HEK293 (cell line): ENCODE results near the gene DLX2.

ENCODE experiments used
- ATF2 ChIP-seq: fragments of 450-650 bp; formaldehyde crosslinking; IDR thresholded peaks from 2 replicates; pipeline ENCODE4 v1.5.1; 2016; ENCODE audit warnings: missing biosample characterization, missing genetic modification characterization, low read depth
- MYNN ChIP-seq: fragments of 450-650 bp; formaldehyde crosslinking; IDR thresholded peaks from 2 replicates; pipeline ENCODE4 v1.5.1; 2016; ENCODE audit warnings: missing biosample characterization, missing genetic modification characterization, borderline replicate concordance
- PRDM2 ChIP-seq: fragments of 450-650 bp; formaldehyde crosslinking; IDR thresholded peaks from 2 replicates; pipeline ENCODE4 v1.5.1; 2016; ENCODE audit warnings: missing biosample characterization, missing genetic modification characterization, borderline replicate concordance
- PRDM6 ChIP-seq: fragments of 450-650 bp; formaldehyde crosslinking; IDR thresholded peaks from 2 replicates; pipeline ENCODE4 v1.5.1; 2017; ENCODE audit warnings: missing biosample characterization, missing genetic modification characterization
- ZBTB10 ChIP-seq: fragments of 450-650 bp; formaldehyde crosslinking; IDR thresholded peaks from 2 replicates; pipeline ENCODE4 v1.5.1; 2016; ENCODE audit warnings: missing biosample characterization, missing genetic modification characterization
- ZBTB44 ChIP-seq: fragments of 450-650 bp; IDR thresholded peaks from 2 replicates; pipeline ENCODE4 v1.5.1; 2018; ENCODE audit warnings: missing biosample characterization, mild to moderate bottlenecking, missing genetic modification characterization
- ZNF184 ChIP-seq: fragments of 450-650 bp; IDR thresholded peaks from 2 replicates; pipeline ENCODE4 v1.5.1; 2018; ENCODE audit warnings: missing biosample characterization, mild to moderate bottlenecking, missing genetic modification characterization
- ZNF426 ChIP-seq: fragments of 450-650 bp; formaldehyde crosslinking; IDR thresholded peaks from 2 replicates; pipeline ENCODE4 v1.5.1; 2017; ENCODE audit warnings: missing biosample characterization, missing genetic modification characterization, mild to moderate bottlenecking, inconsistent platforms, moderate library complexity
- ZNF514 ChIP-seq: fragments of 450-650 bp; formaldehyde crosslinking; IDR thresholded peaks from 2 replicates; pipeline ENCODE4 v1.5.1; 2016; ENCODE audit warnings: missing biosample characterization, missing genetic modification characterization
- ZNF621 ChIP-seq: fragments of 450-650 bp; formaldehyde crosslinking; IDR thresholded peaks from 2 replicates; pipeline ENCODE4 v1.5.1; 2017; ENCODE audit warnings: missing biosample characterization, missing genetic modification characterization
- ZNF658 ChIP-seq: fragments of 450-650 bp; formaldehyde crosslinking; IDR thresholded peaks from 2 replicates; pipeline ENCODE4; 2016; ENCODE audit warnings: missing biosample characterization, missing genetic modification characterization
- TF ChIP-seq, protein P1 (sequence below): fragments of 450-650 bp; formaldehyde crosslinking; IDR thresholded peaks from 2 replicates; pipeline ENCODE4 v1.5.1; 2016; ENCODE audit warnings: missing biosample characterization, missing genetic modification characterization
- TF ChIP-seq, protein P2 (sequence below): fragments of 450-650 bp; formaldehyde crosslinking; IDR thresholded peaks from 2 replicates; pipeline ENCODE4 v1.5.1; 2016; ENCODE audit warnings: missing biosample characterization, missing genetic modification characterization
- TF ChIP-seq, protein P3 (sequence below): fragments of 450-650 bp; formaldehyde crosslinking; IDR thresholded peaks from 2 replicates; pipeline ENCODE4 v1.5.1; 2016; ENCODE audit warnings: missing biosample characterization, missing genetic modification characterization

Gene DLX2

DNA sequence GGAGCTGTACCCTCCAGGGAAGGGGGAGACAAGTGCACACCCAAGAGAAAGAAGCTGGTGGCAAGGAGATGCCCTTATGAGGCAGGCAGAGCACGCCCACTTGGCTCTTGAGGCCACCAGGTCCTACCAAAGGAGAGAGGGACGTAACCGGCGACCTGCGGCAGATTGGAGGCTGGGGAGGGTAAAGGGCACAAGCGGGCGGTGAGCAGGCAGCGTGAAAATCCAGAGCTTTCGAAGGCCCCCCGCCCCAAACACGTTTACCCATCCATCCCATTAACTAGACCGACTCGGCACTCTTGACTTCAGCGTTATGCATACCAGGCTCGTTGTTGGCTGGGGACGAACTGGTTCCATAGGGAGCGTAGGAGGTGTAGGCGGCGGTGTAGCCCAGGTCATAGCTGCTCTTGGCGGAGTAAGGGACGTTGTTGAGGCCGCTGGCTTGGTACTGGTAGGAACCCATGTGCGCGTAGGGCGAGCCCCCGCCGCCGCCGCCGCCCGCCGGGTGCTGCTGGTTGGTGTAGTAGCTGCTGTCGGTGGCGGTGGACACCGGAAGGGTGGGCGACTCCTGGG lies 794 bp downstream of the DLX2 start (continued):
- TF ChIP-seq ZNF184 (tag by site-specific recombination) = no peak
- no peak for TF ChIP-seq ZNF426 (tag by site-specific recombination)
- TF ChIP-seq, protein P1, sequence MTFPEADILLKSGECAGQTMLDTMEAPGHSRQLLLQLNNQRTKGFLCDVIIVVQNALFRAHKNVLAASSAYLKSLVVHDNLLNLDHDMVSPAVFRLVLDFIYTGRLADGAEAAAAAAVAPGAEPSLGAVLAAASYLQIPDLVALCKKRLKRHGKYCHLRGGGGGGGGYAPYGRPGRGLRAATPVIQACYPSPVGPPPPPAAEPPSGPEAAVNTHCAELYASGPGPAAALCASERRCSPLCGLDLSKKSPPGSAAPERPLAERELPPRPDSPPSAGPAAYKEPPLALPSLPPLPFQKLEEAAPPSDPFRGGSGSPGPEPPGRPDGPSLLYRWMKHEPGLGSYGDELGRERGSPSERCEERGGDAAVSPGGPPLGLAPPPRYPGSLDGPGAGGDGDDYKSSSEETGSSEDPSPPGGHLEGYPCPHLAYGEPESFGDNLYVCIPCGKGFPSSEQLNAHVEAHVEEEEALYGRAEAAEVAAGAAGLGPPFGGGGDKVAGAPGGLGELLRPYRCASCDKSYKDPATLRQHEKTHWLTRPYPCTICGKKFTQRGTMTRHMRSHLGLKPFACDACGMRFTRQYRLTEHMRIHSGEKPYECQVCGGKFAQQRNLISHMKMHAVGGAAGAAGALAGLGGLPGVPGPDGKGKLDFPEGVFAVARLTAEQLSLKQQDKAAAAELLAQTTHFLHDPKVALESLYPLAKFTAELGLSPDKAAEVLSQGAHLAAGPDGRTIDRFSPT = peak; percentile 94
- TF ChIP-seq PRDM6 (tag by site-specific recombination) = no peak
- TF ChIP-seq ATF2 (tag by site-specific recombination) = no peak
- TF ChIP-seq, protein P2, sequence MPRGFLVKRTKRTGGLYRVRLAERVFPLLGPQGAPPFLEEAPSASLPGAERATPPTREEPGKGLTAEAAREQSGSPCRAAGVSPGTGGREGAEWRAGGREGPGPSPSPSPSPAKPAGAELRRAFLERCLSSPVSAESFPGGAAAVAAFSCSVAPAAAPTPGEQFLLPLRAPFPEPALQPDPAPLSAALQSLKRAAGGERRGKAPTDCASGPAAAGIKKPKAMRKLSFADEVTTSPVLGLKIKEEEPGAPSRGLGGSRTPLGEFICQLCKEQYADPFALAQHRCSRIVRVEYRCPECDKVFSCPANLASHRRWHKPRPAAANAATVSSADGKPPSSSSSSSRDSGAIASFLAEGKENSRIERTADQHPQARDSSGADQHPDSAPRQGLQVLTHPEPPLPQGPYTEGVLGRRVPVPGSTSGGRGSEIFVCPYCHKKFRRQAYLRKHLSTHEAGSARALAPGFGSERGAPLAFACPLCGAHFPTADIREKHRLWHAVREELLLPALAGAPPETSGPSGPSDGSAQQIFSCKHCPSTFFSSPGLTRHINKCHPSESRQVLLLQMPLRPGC = peak; percentile 8; the same call in 1 of the 2 replicates
- no peak for TF ChIP-seq MYNN (tag by site-specific recombination)
- no peak for TF ChIP-seq ZNF514 (tag by site-specific recombination)
- no peak for TF ChIP-seq PRDM2 (tag by site-specific recombination)
- TF ChIP-seq ZNF621 (tag by site-specific recombination) = no peak
- no peak for TF ChIP-seq ZNF658 (tag by site-specific recombination)
- no peak for TF ChIP-seq ZBTB44 (tag by site-specific recombination)
- no peak; the same call in 1 of the 2 replicates for TF ChIP-seq ZBTB10 (tag by site-specific recombination)
- TF ChIP-seq, protein P3, sequence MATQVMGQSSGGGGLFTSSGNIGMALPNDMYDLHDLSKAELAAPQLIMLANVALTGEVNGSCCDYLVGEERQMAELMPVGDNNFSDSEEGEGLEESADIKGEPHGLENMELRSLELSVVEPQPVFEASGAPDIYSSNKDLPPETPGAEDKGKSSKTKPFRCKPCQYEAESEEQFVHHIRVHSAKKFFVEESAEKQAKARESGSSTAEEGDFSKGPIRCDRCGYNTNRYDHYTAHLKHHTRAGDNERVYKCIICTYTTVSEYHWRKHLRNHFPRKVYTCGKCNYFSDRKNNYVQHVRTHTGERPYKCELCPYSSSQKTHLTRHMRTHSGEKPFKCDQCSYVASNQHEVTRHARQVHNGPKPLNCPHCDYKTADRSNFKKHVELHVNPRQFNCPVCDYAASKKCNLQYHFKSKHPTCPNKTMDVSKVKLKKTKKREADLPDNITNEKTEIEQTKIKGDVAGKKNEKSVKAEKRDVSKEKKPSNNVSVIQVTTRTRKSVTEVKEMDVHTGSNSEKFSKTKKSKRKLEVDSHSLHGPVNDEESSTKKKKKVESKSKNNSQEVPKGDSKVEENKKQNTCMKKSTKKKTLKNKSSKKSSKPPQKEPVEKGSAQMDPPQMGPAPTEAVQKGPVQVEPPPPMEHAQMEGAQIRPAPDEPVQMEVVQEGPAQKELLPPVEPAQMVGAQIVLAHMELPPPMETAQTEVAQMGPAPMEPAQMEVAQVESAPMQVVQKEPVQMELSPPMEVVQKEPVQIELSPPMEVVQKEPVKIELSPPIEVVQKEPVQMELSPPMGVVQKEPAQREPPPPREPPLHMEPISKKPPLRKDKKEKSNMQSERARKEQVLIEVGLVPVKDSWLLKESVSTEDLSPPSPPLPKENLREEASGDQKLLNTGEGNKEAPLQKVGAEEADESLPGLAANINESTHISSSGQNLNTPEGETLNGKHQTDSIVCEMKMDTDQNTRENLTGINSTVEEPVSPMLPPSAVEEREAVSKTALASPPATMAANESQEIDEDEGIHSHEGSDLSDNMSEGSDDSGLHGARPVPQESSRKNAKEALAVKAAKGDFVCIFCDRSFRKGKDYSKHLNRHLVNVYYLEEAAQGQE (tag by site-specific recombination) = no peak
